Kidney (tissue), 14 donors: Measurements from ENCODE around the gene ZNF814. TPM values are rescaled to one million over a fixed set of nuclear protein-coding genes. Genes with fewer than 3 reads are reported as not detected.
"Not testable (repeated sequence)": the region's sequence is repeated elsewhere in the genome, so short reads cannot be mapped to it uniquely, and the experiment has no call there.

Experiments used
- DNase-seq, 5 donors: peaks; one replicate each; pipeline ENCODE4 v3.0.0-alpha.2; 2013 to 2020
- FAIRE-seq: peaks from 2 replicates; lab custom pipeline; 2012; peaks lifted over from hg19 to GRCh38; lab: Jason Lieb, UNC
- H3K27ac ChIP-seq, 2 donors: one replicate each; pipeline ENCODE4 v1.7.0; 2013; ENCODE audit warnings: low read depth in 2 of 2, low read length in 2 of 2, inconsistent platforms in 1 of 2
- H3K27me3 ChIP-seq: one replicate; pipeline ENCODE4 v1.7.1; 2013; ENCODE audit warnings: low read length, inconsistent platforms; ENCODE audit not compliant: control insufficient read depth, insufficient read depth
- H3K36me3 ChIP-seq, 3 donors: one replicate each; pipeline versions ENCODE4 v1.7.0 to v1.7.1; 2013; ENCODE audit warnings: low read length in 3 of 3, control low read depth in 1 of 3, inconsistent platforms in 1 of 3; ENCODE audit not compliant: insufficient read depth in 3 of 3, control insufficient read depth in 2 of 3
- H3K4me1 ChIP-seq, 3 donors: one replicate each; pipeline versions ENCODE4 v1.7.0 to v1.7.1; 2013; ENCODE audit warnings: low read length in 3 of 3, inconsistent platforms in 1 of 3, low read depth in 1 of 3; ENCODE audit not compliant: control insufficient read depth in 2 of 3, insufficient read depth in 2 of 3
- H3K4me3 ChIP-seq, 3 donors: one replicate each; pipeline versions ENCODE4 v1.7.0 to v1.8.1; 2013; ENCODE audit warnings: low read length in 3 of 3, control low read depth in 1 of 3, inconsistent platforms in 1 of 3
- H3K9ac ChIP-seq, 3 donors: one replicate each; pipeline versions ENCODE4 v1.7.0 to v1.7.1; 2013; ENCODE audit warnings: low read length in 3 of 3, control low read depth in 1 of 3, inconsistent platforms in 1 of 3
- H3K9me3 ChIP-seq, 3 donors: one replicate each; pipeline versions ENCODE4 v1.7.0 to v1.7.1; 2013; ENCODE audit warnings: low read length in 3 of 3, control low read depth in 1 of 3, inconsistent platforms in 1 of 3; ENCODE audit not compliant: control insufficient read depth in 2 of 3, insufficient read depth in 1 of 3
- intact Hi-C: fragments of 100-400 bp; cut with DNase I; formaldehyde crosslinking; loops from one replicate; pipeline ENCODE4 v1.11.1; 2022
- polyA plus RNA-seq: library from polyadenylated mRNA; stranded (reverse); fragments of 350-450 nt; fragmentation: Illumina TruSeq; extraction: RNeasy Lipid Tissue Mini Kit (QIAGEN cat#74804); gene quantifications from one replicate; pipeline ENCODE4 v1.2.3, GENCODE V29; 2014; ENCODE audit warnings: low read depth, low replicate concordance; ENCODE audit not compliant: insufficient read depth
- total RNA-seq: library from RNA; stranded (reverse); fragmentation: NEBNext Ultra II Directional; extraction: Animal tissue kit (Norgen Biotek cat#: 25700); gene quantifications from one replicate; pipeline ENCODE4 v1.2.1, GENCODE V29; 2021
- TF ChIP-seq, protein P1 (sequence below): IDR thresholded peaks from 3 replicates; pipeline ENCODE4 v1.5.1; 2012; ENCODE audit warnings: mild to moderate bottlenecking, moderate library complexity, borderline replicate concordance; ENCODE audit not compliant: insufficient read depth; ENCODE audit errors: extremely low read depth
- donor health status: control.
- donor health status: control.
- donor health status: control.
- donor health status: control.
- donor health status: control.
- donor health status: DM: yes; HTN: yes; CAD: no.
- donor health status: Normal renal cell carcinoma (clear cell type).

ZNF814 gene
- total and polyA plus RNA-seq, 2 donors from 2014 or later: 26.7 to 27.7 TPM

DNA sequence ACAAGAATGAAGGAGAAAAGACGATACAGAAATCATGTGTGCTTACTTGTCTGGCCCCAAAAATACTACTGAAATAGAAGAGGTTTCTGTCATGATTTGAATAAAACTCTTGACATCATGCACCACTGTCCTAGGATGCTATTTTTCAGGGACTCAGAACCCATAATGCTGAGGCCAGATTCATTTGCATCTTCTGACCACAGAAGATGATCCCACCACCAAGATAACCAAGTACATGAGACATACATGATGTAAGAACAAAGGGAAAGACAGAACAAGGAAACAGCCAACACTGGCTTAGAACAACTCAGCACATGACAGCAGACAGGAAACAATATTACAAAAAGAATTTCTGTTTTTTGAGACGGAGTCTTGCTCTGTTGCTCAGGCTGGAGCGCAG, 76.6 kb downstream of the ZNF814 start:
- intact Hi-C loops: no loop called here
- H3K27me3 ChIP-seq: no peaks in the 10 kb centered on the region
- TF ChIP-seq, protein P1, sequence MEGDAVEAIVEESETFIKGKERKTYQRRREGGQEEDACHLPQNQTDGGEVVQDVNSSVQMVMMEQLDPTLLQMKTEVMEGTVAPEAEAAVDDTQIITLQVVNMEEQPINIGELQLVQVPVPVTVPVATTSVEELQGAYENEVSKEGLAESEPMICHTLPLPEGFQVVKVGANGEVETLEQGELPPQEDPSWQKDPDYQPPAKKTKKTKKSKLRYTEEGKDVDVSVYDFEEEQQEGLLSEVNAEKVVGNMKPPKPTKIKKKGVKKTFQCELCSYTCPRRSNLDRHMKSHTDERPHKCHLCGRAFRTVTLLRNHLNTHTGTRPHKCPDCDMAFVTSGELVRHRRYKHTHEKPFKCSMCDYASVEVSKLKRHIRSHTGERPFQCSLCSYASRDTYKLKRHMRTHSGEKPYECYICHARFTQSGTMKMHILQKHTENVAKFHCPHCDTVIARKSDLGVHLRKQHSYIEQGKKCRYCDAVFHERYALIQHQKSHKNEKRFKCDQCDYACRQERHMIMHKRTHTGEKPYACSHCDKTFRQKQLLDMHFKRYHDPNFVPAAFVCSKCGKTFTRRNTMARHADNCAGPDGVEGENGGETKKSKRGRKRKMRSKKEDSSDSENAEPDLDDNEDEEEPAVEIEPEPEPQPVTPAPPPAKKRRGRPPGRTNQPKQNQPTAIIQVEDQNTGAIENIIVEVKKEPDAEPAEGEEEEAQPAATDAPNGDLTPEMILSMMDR: no peak
- no peak for FAIRE-seq
- peak overlapping the region in 1 of 3 donors; percentile 14 for H3K4me3 ChIP-seq
- no peak overlapping the region for H3K27ac ChIP-seq
- H3K9me3 ChIP-seq: no peaks in the 10 kb centered on the region
- no peak overlapping the region for H3K9ac ChIP-seq
- peaks cover 0 to 16% (median 11%) of the 10 kb centered on the region in 3 donors for H3K4me1 ChIP-seq
- no peak for DNase-seq
- H3K36me3 ChIP-seq: peaks cover 4 to 23% (median 14%) of the 10 kb centered on the region in 3 donors

DNA sequence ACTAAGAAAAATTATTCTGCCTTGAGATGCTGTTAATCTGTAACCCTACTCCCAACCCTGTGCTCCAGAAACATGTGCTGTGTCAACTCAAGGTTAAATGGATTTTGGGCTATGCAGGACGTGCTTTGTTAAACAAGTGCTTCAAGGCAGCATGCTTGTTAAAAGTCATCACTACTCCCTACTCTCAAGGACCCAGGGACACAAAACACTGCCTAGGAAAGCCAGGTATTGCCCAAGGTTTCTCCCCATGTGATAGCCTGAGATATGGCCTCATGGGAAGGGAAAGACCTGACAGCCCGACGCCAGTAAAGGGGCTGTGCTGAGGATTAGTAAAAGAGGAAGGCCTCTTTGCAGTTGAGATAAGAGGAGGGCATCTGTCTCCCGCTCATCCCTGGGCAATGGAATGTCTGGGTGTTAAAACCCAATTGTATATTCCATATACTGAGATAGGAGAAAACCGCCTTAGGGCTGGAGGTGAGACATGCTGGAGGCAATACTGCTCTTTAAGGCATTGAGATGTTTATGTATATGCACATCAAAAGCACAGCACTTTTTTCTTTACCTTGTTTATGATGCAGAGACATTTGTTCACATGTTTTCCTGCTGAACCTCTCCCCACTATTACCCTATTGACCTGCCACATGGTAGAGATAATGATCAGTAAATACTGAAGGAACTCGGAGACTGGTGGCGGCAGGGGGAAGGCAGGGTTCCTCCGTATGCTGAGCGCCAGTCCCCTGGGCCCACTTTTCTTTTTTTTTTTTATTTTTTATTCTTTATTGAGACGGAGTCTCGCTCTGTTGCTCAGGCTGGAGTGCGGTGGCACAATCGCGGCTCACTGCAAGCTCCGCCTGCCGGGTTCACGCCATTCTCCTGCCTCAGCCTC, 78.2 kb downstream of the ZNF814 start:
- H3K9me3 ChIP-seq, H3K4me3 ChIP-seq, H3K9ac ChIP-seq, FAIRE-seq, H3K27me3 ChIP-seq, intact Hi-C loops: not testable (repeated sequence)
- Histone ChIP-seq H3K27ac (peak overlapping the region in 1 of 2 donors; percentile 1), H3K4me1 (peaks cover 0 to 16% (median 11%) of the 10 kb centered on the region in 3 donors), H3K36me3 (peaks cover 4 to 23% (median 14%) of the 10 kb centered on the region in 3 donors)
- peak in 2 of 5 donors; percentile 37 to 42 for DNase-seq

DNA sequence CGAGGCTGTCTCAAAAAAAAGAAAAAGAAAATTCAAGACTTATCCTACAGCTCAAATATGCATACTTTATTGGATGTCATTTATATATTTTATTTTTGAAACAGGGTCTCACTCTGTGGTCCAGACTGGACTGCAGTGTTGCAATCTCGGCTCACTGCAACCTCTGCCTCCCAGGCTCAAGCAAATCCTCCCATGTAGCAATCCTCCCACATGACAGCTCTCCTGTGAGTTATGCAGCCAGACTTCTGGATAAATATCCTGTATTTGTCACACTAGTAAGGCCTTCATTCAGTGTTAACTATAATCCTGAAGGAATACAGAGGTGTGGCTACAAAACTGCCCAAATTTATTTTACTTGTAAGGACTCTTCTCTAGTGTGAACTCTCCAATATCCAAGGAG, 81.3 kb downstream of the ZNF814 start:
- FAIRE-seq: no peak

More for the DNA sequence above, 81.3 kb downstream of the ZNF814 start:
- Histone ChIP-seq H3K27ac (no peak overlapping the region), H3K27me3 (no peaks in the 10 kb centered on the region), H3K9me3 (no peaks in the 10 kb centered on the region), H3K9ac (no peak overlapping the region), H3K36me3 (peaks cover 4 to 19% (median 14%) of the 10 kb centered on the region in 3 donors), H3K4me1 (peaks cover 0 to 10% (median 8%) of the 10 kb centered on the region in 3 donors), H3K4me3 (no peak overlapping the region)
- intact Hi-C loops: no loop called here
- no peak for DNase-seq
- TF ChIP-seq, protein P1: no peak
